Stimulated activated CD4-positive, alpha-beta T cell treated with anti-CD3 and anti-CD28 coated beads, Interleukin-15, amount 100 ng/mL, for 48 hours (primary cell): ENCODE results near the gene PLEKHA6.
"Not testable (repeated sequence)": the region's sequence is repeated elsewhere in the genome, so short reads cannot be mapped to it uniquely, and the experiment has no call there.

Experiments
- DNase-seq, 2 donors: peaks; one replicate each; pipeline ENCODE4 v3.0.0-alpha.2; 2020; ENCODE audit warnings: low read depth in 2 of 2

The PLEKHA6 gene

GRCh38 chr1:204335533-204335932 is 24.2 kb downstream of the PLEKHA6 start:
- no peak for DNase-seq

GRCh38 chr1:204335085-204335484 is 24.6 kb downstream of the PLEKHA6 start:
- no peak for DNase-seq

- no peak for DNase-seq
Observed at GRCh38 chr1:204334455-204334854, 25.3 kb downstream of the PLEKHA6 start.

GRCh38 chr1:204333427-204333826 is 26.3 kb downstream of the PLEKHA6 start:
- no peak for DNase-seq

GRCh38 chr1:204331847-204332487 is 27.8 kb downstream of the PLEKHA6 start:
- no peak for DNase-seq

- DNase-seq: no peak
Observed at GRCh38 chr1:204331275-204331674, 28.5 kb downstream of the PLEKHA6 start.

GRCh38 chr1:204327870-204328269 is 31.9 kb downstream of the PLEKHA6 start:
- not testable (repeated sequence) for DNase-seq

- DNase-seq: no peak
Observed at GRCh38 chr1:204327359-204327758, 32.4 kb downstream of the PLEKHA6 start.

GRCh38 chr1:204326771-204327300 is 32.9 kb downstream of the PLEKHA6 start:
- no peak for DNase-seq

- no peak for DNase-seq
Observed at GRCh38 chr1:204325944-204326343, 33.8 kb downstream of the PLEKHA6 start.

- DNase-seq: peak; percentile 58 to 68
Observed at GRCh38 chr1:204323887-204324286, 35.8 kb downstream of the PLEKHA6 start.

- DNase-seq: no peak
Observed at GRCh38 chr1:204322339-204322868, 37.3 kb downstream of the PLEKHA6 start.

- DNase-seq: no peak
Observed at GRCh38 chr1:204321665-204322064, 38.1 kb downstream of the PLEKHA6 start.

GRCh38 chr1:204321051-204321450 is 38.7 kb downstream of the PLEKHA6 start:
- DNase-seq: no peak

- no peak for DNase-seq
Observed at GRCh38 chr1:204320382-204320804, 39.3 kb downstream of the PLEKHA6 start.

- no peak for DNase-seq
Observed at GRCh38 chr1:204319462-204319861, 40.3 kb downstream of the PLEKHA6 start.

GRCh38 chr1:204319027-204319426 is 40.7 kb downstream of the PLEKHA6 start:
- no peak for DNase-seq

GRCh38 chr1:204318324-204318723 is 41.4 kb downstream of the PLEKHA6 start:
- DNase-seq: no peak

GRCh38 chr1:204317170-204317569 is 42.6 kb downstream of the PLEKHA6 start:
- DNase-seq: no peak

GRCh38 chr1:204316164-204316563 is 43.6 kb downstream of the PLEKHA6 start:
- DNase-seq: no peak

- no peak for DNase-seq
Observed at GRCh38 chr1:204314893-204315658, 44.7 kb downstream of the PLEKHA6 start.

GRCh38 chr1:204314171-204314892 is 45.4 kb downstream of the PLEKHA6 start:
- no peak for DNase-seq
